GM12878 (cell line): ENCODE measurements around the gene AKAP11. TPM values are rescaled to one million over a fixed set of nuclear protein-coding genes. Genes with fewer than 3 reads are reported as not detected.

Experiments used
- ATAC-seq: fragments of 200-7000 bp; cut with Tn5 transposase; 3 replicates; pipeline ENCODE4 v1.9.1; 2020; ENCODE audit warnings: mild to moderate bottlenecking, moderate library complexity
- BruUV-seq: library from RNA; stranded (reverse); fragments of 400-500 nt; replicated peaks from 2 replicates; lab custom pipeline; 2021; lab: Mats Ljungman, UMichigan
- CTCF ChIA-PET: fragments of 300-600 bp; sonication (Branson Sonifier 250); formaldehyde crosslinking; extraction: SDS; loops from one replicate; lab custom pipeline; 2021; ENCODE audit warnings: inconsistent platforms; lab: Yijun Ruan, JAX
- POLR2A ChIA-PET: fragments of 350-600 bp; formaldehyde crosslinking; extraction: SDS; loops from one replicate; lab custom pipeline; 2021; ENCODE audit warnings: inconsistent platforms; lab: Charles Lee
- RAD21 ChIA-PET: fragments of 300-600 bp; sonication (Branson Sonifier 250); formaldehyde crosslinking; loops from one replicate; lab custom pipeline; 2023; ENCODE audit warnings: antibody characterized with exemption; ENCODE audit not compliant: unreplicated experiment; lab: Charles Lee
- SMC1A ChIA-PET: fragments of 300-600 bp; sonication (Branson Sonifier 250); formaldehyde crosslinking; loops from one replicate; lab custom pipeline; 2023; ENCODE audit not compliant: unreplicated experiment, uncharacterized antibody; lab: Charles Lee
- DNase-seq: peaks from one replicate; pipeline ENCODE4 v3.0.0-alpha.2; 2011; ENCODE audit warnings: low read depth, low spot score
- FAIRE-seq: peaks from 3 replicates; lab custom pipeline; 2011; peaks lifted over from hg19 to GRCh38; lab: Jason Lieb, UNC
- H2AFZ ChIP-seq: 2 replicates; pipeline ENCODE4 v1.6.0; 2011; ENCODE audit warnings: low read depth, low read length, control low read depth; ENCODE audit not compliant: control insufficient read depth
- H3K27ac ChIP-seq: 2 replicates; pipeline ENCODE4 v1.5.1; 2011; ENCODE audit warnings: control low read depth; ENCODE audit not compliant: control insufficient read depth, insufficient read depth
- H3K27me3 ChIP-seq, 2 experiments: replicated peaks in 1 of 2; 2 replicates each; pipeline versions ENCODE4 v1.6.0 to v1.6.1; 2011; ENCODE audit warnings: low read length in 1 of 2; ENCODE audit not compliant: control insufficient read depth in 2 of 2, insufficient read depth in 2 of 2
- H3K36me3 ChIP-seq, 2 experiments: 2 replicates each; pipeline ENCODE4 v1.5.1; 2011; ENCODE audit warnings: low read length in 1 of 2; ENCODE audit not compliant: control insufficient read depth in 2 of 2, insufficient read depth in 2 of 2
- H3K4me1 ChIP-seq: 2 replicates; pipeline ENCODE4 v1.6.1; 2011; ENCODE audit warnings: mild to moderate bottlenecking, low read length, moderate library complexity, mixed read lengths; ENCODE audit not compliant: control insufficient read depth, insufficient read depth
- H3K4me2 ChIP-seq: 2 replicates; pipeline ENCODE4 v1.6.0; 2011; ENCODE audit warnings: control low read depth; ENCODE audit not compliant: control insufficient read depth, insufficient read depth
- H3K4me3 ChIP-seq: fragments of 200-600 bp; sonication (generic); 2 replicates; pipeline ENCODE4 v1.5.1; 2016
- H3K79me2 ChIP-seq: 2 replicates; pipeline ENCODE4 v1.6.0; 2011; ENCODE audit warnings: low read length; ENCODE audit not compliant: control insufficient read depth, insufficient read depth
- H3K9ac ChIP-seq: 2 replicates; pipeline ENCODE4 v1.8.0; 2011; ENCODE audit warnings: low read length, control low read depth, mixed read lengths; ENCODE audit not compliant: control insufficient read depth, insufficient read depth
- H3K9me3 ChIP-seq: replicated peaks from 3 replicates; pipeline ENCODE4 v1.5.1; 2011; ENCODE audit warnings: mild to moderate bottlenecking, low read length; ENCODE audit not compliant: control insufficient read depth, insufficient read depth
- H4K20me1 ChIP-seq: 2 replicates; pipeline ENCODE4 v1.6.0; 2011; ENCODE audit not compliant: control insufficient read depth, insufficient read depth
- ATF3 ChIP-seq: IDR thresholded peaks from 2 replicates; pipeline ENCODE4 v1.6.1; 2011; ENCODE audit warnings: low read depth, mild to moderate bottlenecking, low read length, moderate library complexity, borderline replicate concordance; ENCODE audit errors: extremely low read depth
- CHD1 ChIP-seq: IDR thresholded peaks from 2 replicates; pipeline ENCODE4 v1.6.1; 2012; ENCODE audit warnings: low read depth, low read length, improper control_type of control experiment
- FOS ChIP-seq: IDR thresholded peaks from 3 replicates; pipeline ENCODE4 v1.6.1; 2011; ENCODE audit warnings: borderline replicate concordance; ENCODE audit not compliant: insufficient read length; ENCODE audit errors: extremely low read depth
- IRF5 ChIP-seq: fragments of 450-650 bp; IDR thresholded peaks from 2 replicates; pipeline ENCODE4 v1.6.1; 2017; ENCODE audit warnings: borderline replicate concordance
- JUNB ChIP-seq: IDR thresholded peaks from 2 replicates; pipeline ENCODE4 v1.6.1; 2016; ENCODE audit warnings: antibody characterized with exemption, mild to moderate bottlenecking
- MTA2 ChIP-seq: fragments of 450-650 bp; IDR thresholded peaks from 2 replicates; pipeline ENCODE4 v1.6.1; 2016; ENCODE audit warnings: low read depth, mild to moderate bottlenecking, moderate library complexity
- NFXL1 ChIP-seq: fragments of 450-650 bp; IDR thresholded peaks from 2 replicates; pipeline ENCODE4 v1.6.1; 2017; ENCODE audit warnings: antibody characterized with exemption, mild to moderate bottlenecking, borderline replicate concordance
- NKRF ChIP-seq: fragments of 450-650 bp; conservative IDR thresholded peaks from 2 replicates; pipeline ENCODE4 v1.6.1; 2017; ENCODE audit warnings: mild to moderate bottlenecking, moderate library complexity
- PAX5 ChIP-seq: IDR thresholded peaks from 2 replicates; pipeline ENCODE4 v1.6.1; 2011; ENCODE audit warnings: low read depth, low read length, borderline replicate concordance
- PBX3 ChIP-seq: IDR thresholded peaks from 2 replicates; pipeline ENCODE4 v1.6.1; 2011; ENCODE audit warnings: mild to moderate bottlenecking, low read depth, low read length, moderate library complexity; ENCODE audit not compliant: insufficient replicate concordance
- POLR2A ChIP-seq: IDR thresholded peaks from 2 replicates; pipeline ENCODE4 v1.6.1; 2011; ENCODE audit warnings: low read depth, mild to moderate bottlenecking, low read length
- SMAD1 ChIP-seq: fragments of 450-650 bp; IDR thresholded peaks from 2 replicates; pipeline ENCODE4 v1.6.1; 2018; ENCODE audit warnings: mild to moderate bottlenecking, low read depth; ENCODE audit not compliant: partially characterized antibody
- SREBF1 ChIP-seq: IDR thresholded peaks from 2 replicates; pipeline ENCODE4 v1.6.1; 2012; ENCODE audit warnings: mild to moderate bottlenecking, low read length
- WRNIP1 ChIP-seq: IDR thresholded peaks from 2 replicates; pipeline ENCODE4 v1.6.1; 2011; ENCODE audit warnings: low read depth, low read length, improper control_type of control experiment, borderline replicate concordance
- ZNF207 ChIP-seq: fragments of 450-650 bp; IDR thresholded peaks from 2 replicates; pipeline ENCODE4 v1.6.1; 2014; ENCODE audit warnings: antibody characterized with exemption, mild to moderate bottlenecking, borderline replicate concordance
- WGBS: methylation state at CpG from one replicate; pipeline ENCODE4 v1.1.6; 2016; ENCODE audit warnings: low lambda C conversion rate; ENCODE audit not compliant: insufficient replicate concordance, insufficient coverage; ENCODE audit errors: missing lambda C conversion rate; 5-methylcytosine and 5-hydroxymethylcytosine counted together
- in situ Hi-C: fragments of 300-500 bp; cut with MboI; formaldehyde crosslinking; loops from 9 replicates; pipeline ENCODE4 v1.14.3; 2018; ENCODE audit warnings: mixed read lengths
- intact Hi-C: fragments of 100-400 bp; cut with micrococcal nuclease; formaldehyde crosslinking; loops from one replicate; pipeline ENCODE4 v1.14.2; 2022; ENCODE audit not compliant: unreplicated experiment
- polyA plus RNA-seq, 11 experiments: library from polyadenylated mRNA; depleted of rRNA in 4 of 11; unstranded in 6 of 11; stranded (reverse) in 5 of 11; fragments of >200 nt; fragmentation: Nextera tagmentation in 4 of 11; fragmentation: Illumina TruSeq in 1 of 11; extraction: Ambion mirVana in 4 of 11; extraction: Trizol in 1 of 11; gene quantifications; 1 replicate in 1 of 11; 2 replicates in 10 of 11; pipeline versions ENCODE4 v1.2.1 to v1.2.3, GENCODE V29; 2011 to 2016; ENCODE audit warnings: inconsistent platforms in 2 of 11, missing spikeins in 2 of 11, low read depth in 1 of 11
- total RNA-seq, 4 experiments: library from RNA; depleted of rRNA in 3 of 4; stranded (reverse); fragments of >200 nt in 3 of 4; fragmentation: Illumina TruSeq in 1 of 4; extraction: Trizol in 1 of 4; gene quantifications; 2 replicates each; pipeline versions ENCODE4 v1.2.1 to v1.2.3, GENCODE V29; 2013 to 2021

Gene AKAP11
- total and polyA plus RNA-seq, 10 of the 15 experiments (the other 5 are each of a cell fraction or from before 2014, with no cell fraction given) = 4.8 to 36.8 (median 17.9) TPM

- ChIA-PET CTCF (interaction anchor here (1.7 kb wide), 1 partner anchor 10 kb away, joined by 5 read pairs; no protein-coding TSS in a partner anchor), RAD21 (no interaction called here), POLR2A (no interaction called here), SMC1A (interaction anchor here (0.7 to 1.2 kb wide), 4 partner anchors 13 to 1661 kb away, joined by 3 to 4 read pairs (median 3); no protein-coding TSS in a partner anchor)
- intact Hi-C loops = no loop called here
- in situ Hi-C loops = no loop called here
- H3K27ac ChIP-seq = no peak overlapping the region
- no peaks in the 10 kb centered on the region for H3K4me1 ChIP-seq
- BruUV-seq = no TSS peak
- no peak for ATAC-seq
- H3K4me3 ChIP-seq = no peak overlapping the region
- H3K4me2 ChIP-seq = no peak overlapping the region
- H3K27me3 ChIP-seq = no peaks in the 10 kb centered on the region
- no peaks in the 10 kb centered on the region for H4K20me1 ChIP-seq
- 99% methylated on average over 3 of the region's 3 CpGs for WGBS
- H3K79me2 ChIP-seq = peaks cover 4% of the 10 kb centered on the region
- H3K36me3 ChIP-seq = no peaks in the 10 kb centered on the region
- no peaks in the 10 kb centered on the region; the same call in 2 of the 3 replicates for H3K9me3 ChIP-seq
- no peak for FAIRE-seq
- TF ChIP-seq PAX5 (no peak), SREBF1 (no peak), IRF5 (no peak), PBX3 (no peak), CHD1 (no peak), ATF3 (no peak), POLR2A (no peak), MTA2 (no peak), ZNF207 (no peak), SMAD1 (no peak), NKRF (no peak), NFXL1 (no peak), JUNB (no peak), FOS (no peak), WRNIP1 (no peak)
- no peak overlapping the region for H3K9ac ChIP-seq
- H2AFZ ChIP-seq = no peak overlapping the region
- DNase-seq = no peak
Measured at GRCh38 chr13:42266473-42266872, 5.5 kb upstream of the AKAP11 start.
